A673 (cell line): Measurements from ENCODE around the gene GCN1. TPM values are rescaled to one million over a fixed set of nuclear protein-coding genes. Genes with fewer than 3 reads are reported as not detected.

Experiments
- BruUV-seq: library from RNA; stranded (reverse); fragments of 400-500 nt; replicated peaks from 2 replicates; lab custom pipeline; 2021; lab: Mats Ljungman, UMichigan
- CTCF ChIA-PET: fragments of 300-600 bp; sonication (Branson Sonifier 250); formaldehyde crosslinking; loops from one replicate; lab custom pipeline; 2022; ENCODE audit warnings: antibody characterized with exemption; lab: Charles Lee
- POLR2A ChIA-PET: fragments of 300-600 bp; sonication (Branson Sonifier 250); formaldehyde crosslinking; loops from one replicate; lab custom pipeline; 2022; ENCODE audit warnings: antibody characterized with exemption; ENCODE audit not compliant: low non-redundant PET; lab: Charles Lee
- DNase-seq: peaks from one replicate; pipeline ENCODE4 v3.0.0-alpha.2; 2015; ENCODE audit warnings: low spot score
- H3K27ac ChIP-seq: fragments of 200-600 bp; sonication (generic); 2 replicates; pipeline ENCODE4 v1.5.1; 2016; ENCODE audit warnings: mixed run types, low read depth, mild to moderate bottlenecking, mixed read lengths, antibody characterized with exemption, low read length; ENCODE audit not compliant: poor library complexity, severe bottlenecking
- H3K27me3 ChIP-seq: fragments of 200-600 bp; sonication (generic); replicated peaks from 2 replicates; pipeline ENCODE4 v1.6.1; 2017; ENCODE audit warnings: mixed run types, low read depth, mild to moderate bottlenecking, mixed read lengths, antibody characterized with exemption, low read length; ENCODE audit not compliant: insufficient read depth, poor library complexity
- H3K36me3 ChIP-seq: fragments of 200-600 bp; sonication (generic); 2 replicates; pipeline ENCODE4 v1.6.1; 2016; ENCODE audit warnings: mixed run types, mild to moderate bottlenecking, mixed read lengths, antibody characterized with exemption, low read length; ENCODE audit not compliant: insufficient read depth, poor library complexity, severe bottlenecking
- H3K4me1 ChIP-seq: fragments of 200-600 bp; sonication (generic); 2 replicates; pipeline ENCODE4 v1.6.1; 2017; ENCODE audit warnings: mixed run types, mild to moderate bottlenecking, mixed read lengths, antibody characterized with exemption, low read length; ENCODE audit not compliant: insufficient read depth, poor library complexity, severe bottlenecking
- H3K4me3 ChIP-seq: fragments of 200-600 bp; sonication (generic); 2 replicates; pipeline ENCODE4 v1.5.1; 2016; ENCODE audit warnings: low read depth, mixed run types, mild to moderate bottlenecking, mixed read lengths, low read length; ENCODE audit not compliant: poor library complexity, severe bottlenecking
- H3K9me3 ChIP-seq: fragments of 200-600 bp; sonication (generic); 2 replicates; pipeline ENCODE4 v1.6.1; 2016; ENCODE audit warnings: mixed run types, low read depth, mild to moderate bottlenecking, mixed read lengths, antibody characterized with exemption, low read length; ENCODE audit not compliant: poor library complexity, severe bottlenecking
- CTCF ChIP-seq: fragments of 300-800, 200-600 bp; sonication (generic); conservative IDR thresholded peaks from 2 replicates; pipeline ENCODE4 v1.5.1; 2017; ENCODE audit warnings: low read depth, mild to moderate bottlenecking, antibody characterized with exemption, low read length, moderate library complexity, mixed read lengths
- EZH2 ChIP-seq: fragments of 200-600 bp; sonication (generic); IDR thresholded peaks from 2 replicates; pipeline ENCODE4 v1.6.1; 2017; ENCODE audit warnings: borderline replicate concordance, low read depth, mild to moderate bottlenecking, mixed read lengths, antibody characterized with exemption, low read length; ENCODE audit not compliant: poor library complexity, severe bottlenecking
- intact Hi-C: fragments of 100-400 bp; cut with micrococcal nuclease; formaldehyde crosslinking; loops from one replicate; pipeline ENCODE4 v1.10.0; 2022; ENCODE audit not compliant: unreplicated experiment
- total RNA-seq: library from RNA; stranded (reverse); gene quantifications from 2 replicates; pipeline ENCODE4 v1.2.3, GENCODE V29; 2021

GCN1 gene
- total RNA-seq, 1 experiment from 2014 or later = 129 TPM

- TF ChIP-seq CTCF (no peak), EZH2 (no peak)
- no peak for DNase-seq
- POLR2A ChIA-PET = no interaction called here
- CTCF ChIA-PET = no interaction called here
- no peak overlapping the region for H3K27ac ChIP-seq
- no peaks in the 10 kb centered on the region for H3K27me3 ChIP-seq
- intact Hi-C loops = no loop called here
- peaks cover 94% of the 10 kb centered on the region for H3K36me3 ChIP-seq
- no peaks in the 10 kb centered on the region for H3K9me3 ChIP-seq
- no TSS peak for BruUV-seq
- H3K4me1 ChIP-seq = no peaks in the 10 kb centered on the region
- no peak overlapping the region for H3K4me3 ChIP-seq
These were observed 60.1 kb downstream of the GCN1 start for GRCh38 chr12:120134307-120134980.

- Histone ChIP-seq H3K4me1 (no peaks in the 10 kb centered on the region), H3K27me3 (no peaks in the 10 kb centered on the region), H3K4me3 (no peak overlapping the region), H3K9me3 (no peaks in the 10 kb centered on the region), H3K27ac (no peak overlapping the region), H3K36me3 (peaks cover 96% of the 10 kb centered on the region)
- BruUV-seq = no TSS peak
- intact Hi-C loops = no loop called here
- POLR2A ChIA-PET = no interaction called here
- DNase-seq = no peak
- no peak for TF ChIP-seq CTCF
- TF ChIP-seq EZH2 = no peak
- CTCF ChIA-PET = no interaction called here
These were observed 61.6 kb downstream of the GCN1 start for GRCh38 chr12:120132863-120133385.

GRCh38 chr12:120132054-120132836, 62.3 kb downstream of the GCN1 start:
- Histone ChIP-seq H3K4me1 (no peaks in the 10 kb centered on the region), H3K36me3 (peaks cover 96% of the 10 kb centered on the region), H3K9me3 (no peaks in the 10 kb centered on the region), H3K27ac (no peak overlapping the region), H3K4me3 (no peak overlapping the region), H3K27me3 (no peaks in the 10 kb centered on the region)
- POLR2A ChIA-PET = no interaction called here
- no peak for DNase-seq
- no peak for TF ChIP-seq CTCF
- TF ChIP-seq EZH2 = no peak
- CTCF ChIA-PET = no interaction called here
- intact Hi-C loops = no loop called here
- BruUV-seq = no TSS peak
